Mesothelial cell of epicardium (in vitro differentiated cells): ENCODE measurements around the gene FBN3. TPM values are rescaled to one million over a fixed set of nuclear protein-coding genes. Genes with fewer than 3 reads are reported as not detected.

Source experiments
- DNase-seq, 2 experiments: peaks; one replicate each; pipeline ENCODE4 v3.0.0; 2021; ENCODE audit warnings: low spot score in 2 of 2; ENCODE audit not compliant: unreplicated experiment in 2 of 2
- H3K27ac Mint-ChIP-seq: 2 replicates; pipeline ENCODE4 v1.8.0; 2021; ENCODE audit warnings: mixed read lengths
- H3K27me3 Mint-ChIP-seq: 2 replicates; pipeline ENCODE4 v1.8.0; 2021; ENCODE audit warnings: low read depth, mixed read lengths
- H3K36me3 Mint-ChIP-seq: 2 replicates; pipeline ENCODE4 v1.8.0; 2021; ENCODE audit warnings: mixed read lengths
- H3K4me1 Mint-ChIP-seq: 2 replicates; pipeline ENCODE4 v1.8.0; 2021; ENCODE audit warnings: mixed read lengths
- H3K4me3 Mint-ChIP-seq: 2 replicates; pipeline ENCODE4 v1.8.0; 2021; ENCODE audit warnings: mild to moderate bottlenecking, moderate library complexity, mixed read lengths
- H3K9me3 Mint-ChIP-seq: 2 replicates; pipeline ENCODE4 v1.8.0; 2021; ENCODE audit warnings: mixed read lengths
- CTCF ChIP-seq: fragments of 200-600 bp; sonication (generic); IDR thresholded peaks from one replicate; pipeline ENCODE4 v1.5.0; 2021; ENCODE audit warnings: antibody characterized with exemption; ENCODE audit not compliant: unreplicated experiment
- total RNA-seq: library from RNA; stranded (reverse); gene quantifications from 3 replicates; pipeline ENCODE4 v1.2.1, GENCODE V29; 2021

The FBN3 gene
- total RNA-seq, 1 donor from 2014 or later: 120 TPM

GRCh38 chr19:8129061-8129618, 20.3 kb downstream of the FBN3 start:
- Mint-ChIP-seq H3K9me3 (no peaks in the 10 kb centered on the region), H3K4me3 (no peak overlapping the region), H3K36me3 (peaks cover 25% of the 10 kb centered on the region), H3K27ac (no peak overlapping the region), H3K27me3 (no peaks in the 10 kb centered on the region), H3K4me1 (no peaks in the 10 kb centered on the region)
- no peak for DNase-seq
- no peak for TF ChIP-seq CTCF

DNA sequence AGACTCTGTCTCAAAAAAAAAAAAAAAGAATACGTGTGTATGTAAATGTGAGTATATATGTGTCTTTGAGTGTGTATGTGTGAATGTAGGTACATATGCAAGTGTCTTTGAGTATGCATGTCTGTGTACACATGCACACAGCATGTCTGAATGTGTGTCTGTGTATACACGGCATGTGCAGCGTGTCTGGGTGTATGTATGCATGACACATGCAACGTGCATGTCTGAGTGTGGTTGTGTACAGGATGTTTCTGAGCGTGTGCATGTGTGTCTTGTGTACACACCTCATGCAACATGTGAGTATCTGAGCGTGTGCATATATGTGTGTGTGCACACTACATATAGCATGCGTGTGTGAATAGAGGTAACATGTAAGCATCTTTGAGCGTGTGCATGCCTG, 20.8 kb downstream of the FBN3 start:
- no peak for TF ChIP-seq CTCF
- Mint-ChIP-seq H3K27ac (no peak overlapping the region), H3K4me1 (no peaks in the 10 kb centered on the region), H3K36me3 (peaks cover 29% of the 10 kb centered on the region), H3K9me3 (no peaks in the 10 kb centered on the region), H3K4me3 (no peak overlapping the region), H3K27me3 (no peaks in the 10 kb centered on the region)
- DNase-seq: no peak

- no peak for TF ChIP-seq CTCF
- no peak for DNase-seq
- Mint-ChIP-seq H3K9me3 (no peaks in the 10 kb centered on the region), H3K27me3 (no peaks in the 10 kb centered on the region), H3K27ac (no peak overlapping the region), H3K4me1 (no peaks in the 10 kb centered on the region), H3K36me3 (peaks cover 30% of the 10 kb centered on the region), H3K4me3 (no peak overlapping the region)
These were observed 22.1 kb downstream of the FBN3 start for GRCh38 chr19:8127311-8127710.

GRCh38 chr19:8126511-8126910, 22.9 kb downstream of the FBN3 start:
- no peak for DNase-seq
- peaks cover 27% of the 10 kb centered on the region for H3K36me3 Mint-ChIP-seq
- no peaks in the 10 kb centered on the region for H3K9me3 Mint-ChIP-seq
- no peaks in the 10 kb centered on the region for H3K27me3 Mint-ChIP-seq
- H3K4me3 Mint-ChIP-seq: no peak overlapping the region
- no peaks in the 10 kb centered on the region for H3K4me1 Mint-ChIP-seq
- TF ChIP-seq CTCF: no peak
- no peak overlapping the region for H3K27ac Mint-ChIP-seq

GRCh38 chr19:8126008-8126407, 23.4 kb downstream of the FBN3 start:
- DNase-seq: no peak
- no peak for TF ChIP-seq CTCF
- Mint-ChIP-seq H3K4me3 (no peak overlapping the region), H3K27ac (no peak overlapping the region), H3K4me1 (no peaks in the 10 kb centered on the region), H3K27me3 (no peaks in the 10 kb centered on the region), H3K9me3 (no peaks in the 10 kb centered on the region), H3K36me3 (peaks cover 30% of the 10 kb centered on the region)

GRCh38 chr19:8123683-8124082, 25.7 kb downstream of the FBN3 start:
- H3K9me3 Mint-ChIP-seq: no peaks in the 10 kb centered on the region
- no peak overlapping the region for H3K4me3 Mint-ChIP-seq
- no peak for DNase-seq
- peaks cover 36% of the 10 kb centered on the region for H3K36me3 Mint-ChIP-seq
- no peaks in the 10 kb centered on the region for H3K4me1 Mint-ChIP-seq
- no peak overlapping the region for H3K27ac Mint-ChIP-seq
- no peaks in the 10 kb centered on the region for H3K27me3 Mint-ChIP-seq
- TF ChIP-seq CTCF: no peak
